A549 (cell line): ENCODE results near the gene SET. TPM values are rescaled to one million over a fixed set of nuclear protein-coding genes. Genes with fewer than 3 reads are reported as not detected.

Experiments used
- ATAC-seq, 2 experiments: fragments of 200-7000 bp in 1 of 2; fragments of >200 bp in 1 of 2; cut with Nextera tagmentation in 1 of 2; cut with Tn5 transposase in 1 of 2; 3 replicates each; pipeline versions ENCODE4 v1.8.0 to v1.9.1; 2018 to 2020; ENCODE audit warnings: mild to moderate bottlenecking in 1 of 2, moderate library complexity in 1 of 2
- CTCF ChIA-PET: fragments of 300-600 bp; sonication (Branson Sonifier 250); formaldehyde crosslinking; extraction: SDS; loops from one replicate; lab custom pipeline; 2021; ENCODE audit warnings: antibody characterized with exemption, inconsistent platforms; lab: Yijun Ruan, JAX
- POLR2A ChIA-PET: fragments of 350-600 bp; formaldehyde crosslinking; extraction: SDS; loops from one replicate; lab custom pipeline; 2021; ENCODE audit warnings: antibody characterized with exemption, inconsistent platforms; lab: Yijun Ruan, JAX
- DNase-seq, 2 experiments: peaks; one replicate each; pipeline versions ENCODE4 v3.0.0 to v3.0.0-alpha.2; 2011 to 2016; ENCODE audit warnings: low read depth in 1 of 2, low spot score in 1 of 2
- FAIRE-seq: peaks from 2 replicates; lab custom pipeline; 2011; peaks lifted over from hg19 to GRCh38; lab: Jason Lieb, UNC
- H3K27ac ChIP-seq, 2 experiments: fragments of >200 bp; sonication (Bioruptor Twin); formaldehyde crosslinking; 3 replicates each; pipeline ENCODE4 v1.5.1; 2016 to 2017
- H3K4me1 ChIP-seq: fragments of >200 bp; sonication (Bioruptor Twin); formaldehyde crosslinking; 3 replicates; pipeline ENCODE4 v1.6.1; 2016
- H3K4me2 ChIP-seq: fragments of >200 bp; sonication (Bioruptor Twin); formaldehyde crosslinking; 3 replicates; pipeline ENCODE4 v1.6.1; 2016
- H3K4me3 ChIP-seq: fragments of >200 bp; sonication (Bioruptor Twin); formaldehyde crosslinking; 3 replicates; pipeline ENCODE4 v1.5.1; 2016
- H3K9me3 ChIP-seq: fragments of >200 bp; sonication (Bioruptor Twin); formaldehyde crosslinking; 3 replicates; pipeline ENCODE4 v1.6.1; 2016
- ATOH8 ChIP-seq: fragments of 250-450 bp; sonication (Bioruptor Pico); IDR thresholded peaks from 2 replicates; pipeline ENCODE4 v1.5.0; 2020; ENCODE audit warnings: low read depth, mild to moderate bottlenecking, moderate library complexity
- BCL3 ChIP-seq: fragments of >200 bp; sonication (Bioruptor Twin); formaldehyde crosslinking; IDR thresholded peaks from 3 replicates; pipeline ENCODE4 v1.6.1; 2016
- BHLHE40 ChIP-seq: IDR thresholded peaks from 2 replicates; pipeline ENCODE4 v1.6.1; 2012; ENCODE audit warnings: low read depth, low read length, inconsistent platforms
- CTCF ChIP-seq: fragments of >200 bp; sonication (Bioruptor Twin); formaldehyde crosslinking; IDR thresholded peaks from 3 replicates; pipeline ENCODE4 v1.5.1; 2016
- E2F6 ChIP-seq: IDR thresholded peaks from 2 replicates; pipeline ENCODE4 v1.6.1; 2012; ENCODE audit warnings: low read depth, borderline replicate concordance
- EHF ChIP-seq: fragments of 250-450 bp; sonication (Bioruptor Pico); IDR thresholded peaks from 2 replicates; pipeline ENCODE4 v1.5.0; 2020; ENCODE audit warnings: mild to moderate bottlenecking
- FOSB ChIP-seq: fragments of 250-450 bp; sonication (Bioruptor Pico); IDR thresholded peaks from 2 replicates; pipeline ENCODE4 v1.5.0; 2020; ENCODE audit warnings: mild to moderate bottlenecking, moderate library complexity
- HMGXB4 ChIP-seq: fragments of 250-450 bp; sonication (Bioruptor Pico); IDR thresholded peaks from 2 replicates; pipeline ENCODE4 v1.5.0; 2021; ENCODE audit warnings: mild to moderate bottlenecking, moderate library complexity, borderline replicate concordance
- HOXB13 ChIP-seq: fragments of 250-450 bp; sonication (Bioruptor Pico); IDR thresholded peaks from 2 replicates; pipeline ENCODE4 v1.5.0; 2020; ENCODE audit warnings: low read depth, mild to moderate bottlenecking, moderate library complexity
- HOXB5 ChIP-seq: fragments of 250-450 bp; sonication (Bioruptor Pico); IDR thresholded peaks from 2 replicates; pipeline ENCODE4 v1.5.0; 2020; ENCODE audit warnings: mild to moderate bottlenecking, moderate library complexity
- JUN ChIP-seq, 2 experiments: fragments of >200 bp; sonication (Bioruptor Twin); formaldehyde crosslinking; IDR thresholded peaks; 2 replicates in 1 of 2; 3 replicates in 1 of 2; pipeline ENCODE4 v1.6.1; 2016 to 2017
- MAX ChIP-seq: IDR thresholded peaks from 2 replicates; pipeline ENCODE4 v1.6.1; 2012
- MYC ChIP-seq: IDR thresholded peaks from 2 replicates; pipeline ENCODE4 v1.6.1; 2012; ENCODE audit warnings: mild to moderate bottlenecking, inconsistent platforms, low read length, improper control_type of control experiment, borderline replicate concordance
- NFE2L2 ChIP-seq: fragments of 150-350 bp; conservative IDR thresholded peaks from 2 replicates; pipeline ENCODE4 v1.6.1; 2014; ENCODE audit warnings: low read length
- NPAS2 ChIP-seq: fragments of 250-450 bp; sonication (Bioruptor Pico); IDR thresholded peaks from 2 replicates; pipeline ENCODE4 v1.8.0; 2022; ENCODE audit warnings: mild to moderate bottlenecking, moderate library complexity, borderline replicate concordance
- NR3C1 ChIP-seq: fragments of >200 bp; sonication (Bioruptor Twin); formaldehyde crosslinking; IDR thresholded peaks from 3 replicates; pipeline ENCODE4 v1.6.1; 2017
- PBX3 ChIP-seq: IDR thresholded peaks from 2 replicates; pipeline ENCODE4 v1.6.1; 2012
- POLR2A ChIP-seq: IDR thresholded peaks from 2 replicates; pipeline ENCODE4 v1.6.1; 2012; ENCODE audit warnings: mild to moderate bottlenecking, low read length
- RARB ChIP-seq: fragments of 250-450 bp; sonication (Bioruptor Pico); IDR thresholded peaks from 2 replicates; pipeline ENCODE4 v1.8.0; 2021; ENCODE audit warnings: mild to moderate bottlenecking, moderate library complexity
- RCOR1 ChIP-seq: fragments of 150-350 bp; IDR thresholded peaks from 2 replicates; pipeline ENCODE4 v1.6.1; 2014; ENCODE audit warnings: antibody characterized with exemption, low read length, low read depth
- RFX5 ChIP-seq: fragments of 450-650 bp; IDR thresholded peaks from 2 replicates; pipeline ENCODE4 v1.7.1; 2014; ENCODE audit warnings: antibody characterized with exemption, mild to moderate bottlenecking, moderate library complexity
- TFCP2L1 ChIP-seq: fragments of 250-450 bp; sonication (Bioruptor Pico); IDR thresholded peaks from 2 replicates; pipeline ENCODE4 v1.5.0; 2021; ENCODE audit warnings: mild to moderate bottlenecking
- TP53 ChIP-seq: fragments of 250-450 bp; sonication (Bioruptor Pico); IDR thresholded peaks from 2 replicates; pipeline ENCODE4 v1.5.0; 2021; ENCODE audit warnings: mild to moderate bottlenecking, moderate library complexity
- ZSCAN20 ChIP-seq: fragments of 250-450 bp; sonication (Bioruptor Pico); IDR thresholded peaks from 2 replicates; pipeline ENCODE4 v1.8.0; 2022; ENCODE audit warnings: mild to moderate bottlenecking, moderate library complexity
- WGBS: methylation state at CpG from one replicate; pipeline ENCODE4 v1.1.6; 2017; ENCODE audit errors: missing lambda C conversion rate; 5-methylcytosine and 5-hydroxymethylcytosine counted together
- polyA plus RNA-seq, 4 experiments: library from polyadenylated mRNA; depleted of rRNA in 3 of 4; stranded (reverse); fragments of >200 nt; fragmentation: RNase III in 1 of 4; extraction: RNeasy Plus Mini Kit Qiagen cat#74134 plus additional on column Dnase treatment in 1 of 4; gene quantifications; 2 replicates in 3 of 4; 3 replicates in 1 of 4; pipeline ENCODE4 v1.2.3, GENCODE V29; 2011 to 2017

The SET gene
- polyA plus RNA-seq, 2 of the 4 experiments (the other 2 are of a cell fraction) = 518 to 538 TPM

GRCh38 chr9:128656416-128657343 is 32.3 kb upstream of the SET start, which contains the start of gene DYNC2I2:
Gene DYNC2I2, minus strand, starts transcription at chr9:128656847. Its CDS starts 121 bp downstream, at chr9:128656726.
- TF ChIP-seq JUN (IDR thresholded peaks at IDR 0.05) = peak; percentile 39 to 92; a peak in 4 of 5 replicates
- TF ChIP-seq MAX = peak; percentile 93
- TF ChIP-seq NR3C1 = no peak
- peak; percentile 62; the same call in 1 of the 2 replicates for TF ChIP-seq ZSCAN20 (CRISPR knock-in tag)
- TF ChIP-seq ATOH8 (CRISPR knock-in tag) = 0 out of 2 replicates have a peak, but pooled peaks have one; percentile 44
- TF ChIP-seq TFCP2L1 (CRISPR knock-in tag) = peak; percentile 64; the same call in 1 of the 2 replicates
- TF ChIP-seq BCL3 = peak; percentile 54; the same call in 1 of the 3 replicates
- TF ChIP-seq RCOR1 = no peak
- TF ChIP-seq NFE2L2 = no peak
- 0 out of 2 replicates have a peak, but pooled peaks have one; percentile 27 for TF ChIP-seq RFX5
- TF ChIP-seq E2F6 = peak; percentile 88
- peak; percentile 80 for TF ChIP-seq MYC
- TF ChIP-seq NPAS2 (CRISPR knock-in tag) = peak; percentile 43; the same call in 1 of the 2 replicates
- peak; percentile 85 for TF ChIP-seq HOXB13 (CRISPR knock-in tag)
- peak; percentile 86 for TF ChIP-seq POLR2A
- TF ChIP-seq BHLHE40 = no peak; the same call in 1 of the 2 replicates
- TF ChIP-seq RARB (CRISPR knock-in tag) = peak; percentile 57; the same call in 1 of the 2 replicates
- TF ChIP-seq HOXB5 (CRISPR knock-in tag) = 0 out of 2 replicates have a peak, but pooled peaks have one; percentile 55
- TF ChIP-seq EHF = 0 out of 2 replicates have a peak, but pooled peaks have one; percentile 12
- Histone ChIP-seq H3K9me3 (no peaks in the 10 kb centered on the region), H3K4me3 (peak within 1 kb of the TSS; percentile 84), H3K27ac (peak within 1 kb of the TSS; percentile 94 to 99), H3K4me2 (peak within 1 kb of the TSS; percentile 72), H3K4me1 (peaks cover 4% of the 10 kb centered on the region; the same call in 1 of the 3 replicates)
- POLR2A ChIA-PET = interaction anchor here (0.6 to 2.0 kb wide), 5 partner anchors 10 to 214 kb away, joined by 3 to 8 read pairs (median 4); partner anchors contain the start of gene SET
- FAIRE-seq (no peak), DNase-seq (peak; percentile 94 to 96), ATAC-seq (peak; percentile 95 to 99)
- WGBS = 2% methylated on average over 37 of the region's 86 CpGs
- CTCF ChIA-PET = interaction anchor here (0.6 to 1.5 kb wide), 5 partner anchors 8 to 107 kb away, joined by 3 to 8 read pairs (median 4); partner anchors contain the start of gene PKN3

- peak overlapping the region; percentile 94 to 99 for H3K27ac ChIP-seq
- ChIA-PET POLR2A (interaction anchor here (0.6 to 2.0 kb wide), 5 partner anchors 9 to 214 kb away, joined by 3 to 8 read pairs (median 4); partner anchors contain the start of gene SET), CTCF (interaction anchor here (0.7 to 1.6 kb wide), 5 partner anchors 9 to 108 kb away, joined by 3 to 8 read pairs (median 4); partner anchors contain the start of gene PKN3)
- FAIRE-seq = no peak
- DNase-seq = no peak
- no peaks in the 10 kb centered on the region for H3K9me3 ChIP-seq
- H3K4me3 ChIP-seq = peak overlapping the region; percentile 84; the same call in 1 of the 3 replicates
- ATAC-seq = no peak
- H3K4me2 ChIP-seq = peak overlapping the region; percentile 72
- TF ChIP-seq TP53 (CRISPR knock-in tag) (no peak), E2F6 (no peak), CTCF (no peak), RFX5 (no peak), NFE2L2 (no peak), HMGXB4 (CRISPR knock-in tag) (no peak), PBX3 (no peak), FOSB (CRISPR knock-in tag) (no peak)
- 92% methylated on average over 13 of the region's 13 CpGs for WGBS
- peaks cover 4% of the 10 kb centered on the region; the same call in 1 of the 3 replicates for H3K4me1 ChIP-seq
Measured at GRCh38 chr9:128657344-128657704, 31.7 kb upstream of the SET start.
